Measurements from ENCODE around the gene TKFC.

TKFC gene

GRCh38 chr11:61295596-61295926, 37.5 kb upstream of the TKFC start:
- no peak for DNase-seq
- H3K23ac ChIP-seq (ENCODE audit: low read length), result no peak overlapping the region
- no CpG with 5 or more reads among the region's 12 CpGs for WGBS (ENCODE audit: extremely low coverage, insufficient coverage, insufficient read length)

DNA sequence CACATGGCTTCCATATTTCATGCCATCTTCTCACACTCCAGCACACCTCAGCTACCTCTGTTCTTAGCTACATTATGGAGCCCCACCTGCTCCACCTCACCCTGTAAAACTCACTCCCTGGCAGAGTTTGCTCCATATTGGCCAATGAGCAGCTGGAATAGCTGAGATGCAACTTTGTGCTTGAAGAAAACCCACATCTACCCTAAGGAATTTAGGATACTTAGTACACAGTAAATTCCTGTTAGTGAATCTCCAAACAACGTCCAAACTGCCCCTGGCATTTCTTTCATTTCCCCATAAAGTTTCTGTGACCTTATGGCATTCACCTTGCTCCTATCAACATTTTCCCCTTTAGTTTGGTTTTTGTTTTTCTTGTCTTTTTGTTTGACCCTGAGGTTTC, 35.7 kb upstream of the TKFC start:
- H3K18ac ChIP-seq (ENCODE audit: low read length), result no peak overlapping the region
- H3K4ac ChIP-seq (ENCODE audit: low read depth, low read length), result no peak overlapping the region
- H3K27ac ChIP-seq (ENCODE audit: low read depth, low read length), result peak overlapping the region; percentile 28
- H3K27me3 ChIP-seq (ENCODE audit: insufficient read depth, low read length), result peaks cover 10% of the 10 kb centered on the region
- no peak overlapping the region for H3K23ac ChIP-seq (ENCODE audit: low read length)
- H2BK12ac ChIP-seq (ENCODE audit: low read length), result no peak overlapping the region
- no CpG with 5 or more reads among the region's 1 CpG for WGBS (ENCODE audit: extremely low coverage, insufficient coverage, insufficient read length)
- no peak overlapping the region for H2BK5ac ChIP-seq (ENCODE audit: low read depth, low read length, poor library complexity)
- no peak overlapping the region for H2AK5ac ChIP-seq (ENCODE audit: low read length)
- H3K4me1 ChIP-seq (ENCODE audit: control insufficient read depth in 1 of 2, insufficient read depth in 2 of 2, low read length in 2 of 2), result peaks cover 11 to 21% of the 10 kb centered on the region in 2 experiments
- no peak overlapping the region for H4K8ac ChIP-seq (ENCODE audit: low read depth, low read length)
- no peak overlapping the region for H3K4me2 ChIP-seq (ENCODE audit: low read length)
- peak; percentile 58 to 83 for DNase-seq
- H4K91ac ChIP-seq (ENCODE audit: low read depth, low read length), result no peak overlapping the region
- H3K79me2 ChIP-seq (ENCODE audit: control insufficient read depth, insufficient read depth, low read length, poor library complexity), result peaks cover 3% of the 10 kb centered on the region
- H4K12ac ChIP-seq (ENCODE audit: low read depth, low read length), result no peak overlapping the region
- H3K36me3 ChIP-seq (ENCODE audit: control insufficient read depth in 1 of 2, insufficient read depth in 2 of 2, low read length in 2 of 2), result peaks cover 24 to 37% of the 10 kb centered on the region in 2 experiments
- H2AFZ ChIP-seq (ENCODE audit: insufficient read depth, low read length, poor library complexity), result no peak overlapping the region
- peaks cover 14% of the 10 kb centered on the region for H3K79me1 ChIP-seq (ENCODE audit: low read length)
- no peak overlapping the region for H3K9ac ChIP-seq (ENCODE audit: low read length)
- H3K9me3 ChIP-seq (ENCODE audit: insufficient read depth, low read depth, low read length), result no peaks in the 10 kb centered on the region
- H2BK120ac ChIP-seq (ENCODE audit: insufficient read depth, low read length, poor library complexity), result no peak overlapping the region
- no peak overlapping the region for H3K4me3 ChIP-seq (ENCODE audit: low read depth, low read length)
- no peak overlapping the region for H3K14ac ChIP-seq (ENCODE audit: low read length)

More at GRCh38 chr11:61295596-61295926, 37.5 kb upstream of the TKFC start:
- peaks cover 10% of the 10 kb centered on the region for H3K27me3 ChIP-seq (ENCODE audit: insufficient read depth, low read length)
- H3K9me3 ChIP-seq (ENCODE audit: insufficient read depth, low read depth, low read length), result no peaks in the 10 kb centered on the region
- H3K36me3 ChIP-seq (ENCODE audit: control insufficient read depth in 1 of 2, insufficient read depth in 2 of 2, low read length in 2 of 2), result peaks cover 9 to 23% of the 10 kb centered on the region in 2 experiments
- no peak overlapping the region for H2BK5ac ChIP-seq (ENCODE audit: low read depth, low read length, poor library complexity)
- peak overlapping the region; percentile 59 for H4K91ac ChIP-seq (ENCODE audit: low read depth, low read length)
- H2BK120ac ChIP-seq (ENCODE audit: insufficient read depth, low read length, poor library complexity), result peak overlapping the region; percentile 1
- H4K12ac ChIP-seq (ENCODE audit: low read depth, low read length), result no peak overlapping the region
- peaks cover 11 to 21% of the 10 kb centered on the region in 2 experiments for H3K4me1 ChIP-seq (ENCODE audit: control insufficient read depth in 1 of 2, insufficient read depth in 2 of 2, low read length in 2 of 2)
- peak overlapping the region; percentile 23 for H3K4me3 ChIP-seq (ENCODE audit: low read depth, low read length)
- H3K27ac ChIP-seq (ENCODE audit: low read depth, low read length), result no peak overlapping the region
- peak overlapping the region; percentile 62 for H3K4me2 ChIP-seq (ENCODE audit: low read length)
- H2AK5ac ChIP-seq (ENCODE audit: low read length), result peak overlapping the region; percentile 6
- peaks cover 3% of the 10 kb centered on the region for H3K79me2 ChIP-seq (ENCODE audit: control insufficient read depth, insufficient read depth, low read length, poor library complexity)
- no peak overlapping the region for H3K4ac ChIP-seq (ENCODE audit: low read depth, low read length)
- no peak overlapping the region for H3K9ac ChIP-seq (ENCODE audit: low read length)
- no peak overlapping the region for H3K14ac ChIP-seq (ENCODE audit: low read length)
- peak overlapping the region; percentile 27 for H4K8ac ChIP-seq (ENCODE audit: low read depth, low read length)
- peaks cover 14% of the 10 kb centered on the region for H3K79me1 ChIP-seq (ENCODE audit: low read length)
- no peak overlapping the region for H2BK12ac ChIP-seq (ENCODE audit: low read length)
- H2AFZ ChIP-seq (ENCODE audit: insufficient read depth, low read length, poor library complexity), result peak overlapping the region; percentile 41
- peak overlapping the region; percentile 8 for H3K18ac ChIP-seq (ENCODE audit: low read length)

GRCh38 chr11:61297746-61298145, 35.3 kb upstream of the TKFC start:
- H3K27me3 ChIP-seq (ENCODE audit: insufficient read depth, low read length), result peaks cover 10% of the 10 kb centered on the region
- H3K9ac ChIP-seq (ENCODE audit: low read length), result no peak overlapping the region
- H3K14ac ChIP-seq (ENCODE audit: low read length), result no peak overlapping the region
- peaks cover 14% of the 10 kb centered on the region for H3K79me1 ChIP-seq (ENCODE audit: low read length)
- peaks cover 11 to 21% of the 10 kb centered on the region in 2 experiments for H3K4me1 ChIP-seq (ENCODE audit: control insufficient read depth in 1 of 2, insufficient read depth in 2 of 2, low read length in 2 of 2)
- no peak overlapping the region for H2AK5ac ChIP-seq (ENCODE audit: low read length)
- H4K12ac ChIP-seq (ENCODE audit: low read depth, low read length), result no peak overlapping the region
- WGBS (ENCODE audit: extremely low coverage, insufficient coverage, insufficient read length), result no CpG with 5 or more reads among the region's 5 CpGs
- H3K79me2 ChIP-seq (ENCODE audit: control insufficient read depth, insufficient read depth, low read length, poor library complexity), result peaks cover 3% of the 10 kb centered on the region
- no peak overlapping the region for H2BK12ac ChIP-seq (ENCODE audit: low read length)
- H3K36me3 ChIP-seq (ENCODE audit: control insufficient read depth in 1 of 2, insufficient read depth in 2 of 2, low read length in 2 of 2), result peaks cover 28 to 41% of the 10 kb centered on the region in 2 experiments
- no peak overlapping the region for H2AFZ ChIP-seq (ENCODE audit: insufficient read depth, low read length, poor library complexity)
- no peaks in the 10 kb centered on the region for H3K9me3 ChIP-seq (ENCODE audit: insufficient read depth, low read depth, low read length)
- H4K8ac ChIP-seq (ENCODE audit: low read depth, low read length), result no peak overlapping the region
- no peak overlapping the region for H3K4me2 ChIP-seq (ENCODE audit: low read length)
- no peak overlapping the region for H4K91ac ChIP-seq (ENCODE audit: low read depth, low read length)
- H2BK120ac ChIP-seq (ENCODE audit: insufficient read depth, low read length, poor library complexity), result no peak overlapping the region
- no peak overlapping the region for H3K18ac ChIP-seq (ENCODE audit: low read length)
- H2BK5ac ChIP-seq (ENCODE audit: low read depth, low read length, poor library complexity), result no peak overlapping the region
- H3K23ac ChIP-seq (ENCODE audit: low read length), result no peak overlapping the region
- H3K4me3 ChIP-seq (ENCODE audit: low read depth, low read length), result no peak overlapping the region
- no peak overlapping the region for H3K4ac ChIP-seq (ENCODE audit: low read depth, low read length)
- peak; percentile 34 to 51 for DNase-seq
- H3K27ac ChIP-seq (ENCODE audit: low read depth, low read length), result peak overlapping the region; percentile 28

GRCh38 chr11:61298663-61299244, 34.3 kb upstream of the TKFC start:
- no peak overlapping the region for H3K4me2 ChIP-seq (ENCODE audit: low read length)
- H3K27me3 ChIP-seq (ENCODE audit: insufficient read depth, low read length), result peaks cover 10% of the 10 kb centered on the region
- no peak overlapping the region for H2BK5ac ChIP-seq (ENCODE audit: low read depth, low read length, poor library complexity)
- H3K14ac ChIP-seq (ENCODE audit: low read length), result no peak overlapping the region
- no peak overlapping the region for H3K27ac ChIP-seq (ENCODE audit: low read depth, low read length)
- peaks cover 9 to 21% of the 10 kb centered on the region in 2 experiments for H3K4me1 ChIP-seq (ENCODE audit: control insufficient read depth in 1 of 2, insufficient read depth in 2 of 2, low read length in 2 of 2)
- no peak overlapping the region for H2BK120ac ChIP-seq (ENCODE audit: insufficient read depth, low read length, poor library complexity)
- H4K8ac ChIP-seq (ENCODE audit: low read depth, low read length), result no peak overlapping the region
- H3K9ac ChIP-seq (ENCODE audit: low read length), result no peak overlapping the region
- H3K4ac ChIP-seq (ENCODE audit: low read depth, low read length), result no peak overlapping the region
- H2AK5ac ChIP-seq (ENCODE audit: low read length), result no peak overlapping the region
- H4K12ac ChIP-seq (ENCODE audit: low read depth, low read length), result no peak overlapping the region
- DNase-seq, result peak; percentile 20 to 21
- no peak overlapping the region for H3K23ac ChIP-seq (ENCODE audit: low read length)
- H2AFZ ChIP-seq (ENCODE audit: insufficient read depth, low read length, poor library complexity), result no peak overlapping the region
- H3K4me3 ChIP-seq (ENCODE audit: low read depth, low read length), result no peak overlapping the region
- H3K79me2 ChIP-seq (ENCODE audit: control insufficient read depth, insufficient read depth, low read length, poor library complexity), result peaks cover 3% of the 10 kb centered on the region
- no peaks in the 10 kb centered on the region for H3K9me3 ChIP-seq (ENCODE audit: insufficient read depth, low read depth, low read length)
- H3K36me3 ChIP-seq (ENCODE audit: control insufficient read depth in 1 of 2, insufficient read depth in 2 of 2, low read length in 2 of 2), result peaks cover 37 to 49% of the 10 kb centered on the region in 2 experiments
- no peak overlapping the region for H3K18ac ChIP-seq (ENCODE audit: low read length)
- no peak overlapping the region for H4K91ac ChIP-seq (ENCODE audit: low read depth, low read length)
- no CpG with 5 or more reads among the region's 4 CpGs for WGBS (ENCODE audit: extremely low coverage, insufficient coverage, insufficient read length)
- H3K79me1 ChIP-seq (ENCODE audit: low read length), result peaks cover 14% of the 10 kb centered on the region
- H2BK12ac ChIP-seq (ENCODE audit: low read length), result no peak overlapping the region

Measured in trophoblast cell (in vitro differentiated cells and primary cell).